ENCODE results near the gene LIPT1.
"Not testable (repeated sequence)": the region's sequence is repeated elsewhere in the genome, so short reads cannot be mapped to it uniquely, and the experiment has no call there.

Gene LIPT1

GRCh38 chr2:99135044-99135556 lies 19.7 kb upstream of the LIPT1 start:
- H3K9me3 ChIP-seq (ENCODE audit: control extremely low read depth in 1 of 5, control insufficient read depth in 4 of 5, insufficient read depth in 2 of 5, low read depth in 1 of 5, low read length in 4 of 5): peaks cover 0 to 20% (median 1%) of the 10 kb centered on the region in 5 experiments
- H3K4me3 ChIP-seq (ENCODE audit: control insufficient read depth in 1 of 7, extremely low read depth in 1 of 7, insufficient read depth in 4 of 7, low read depth in 2 of 7, low read length in 6 of 7); H3K36me3 ChIP-seq (ENCODE audit: control insufficient read depth in 4 of 4, insufficient read depth in 4 of 4, low read length in 3 of 4); H3K4me1 ChIP-seq (ENCODE audit: control extremely low read depth in 1 of 4, control insufficient read depth in 4 of 4, insufficient read depth in 4 of 4, low read length in 3 of 4); CTCF ChIA-PET; H3K27ac ChIP-seq (ENCODE audit: insufficient read depth in 1 of 2, low read depth in 1 of 2, low read length in 2 of 2, poor library complexity in 1 of 2, severe bottlenecking in 2 of 2); H3K27me3 ChIP-seq (replicated peaks in 2 of 5; ENCODE audit: control insufficient read depth in 4 of 5, insufficient read depth in 5 of 5, low read length in 4 of 5): not testable (repeated sequence)
- DNase-seq: peak in 2 of 3 donors; percentile 20 to 45
- WGBS (ENCODE audit: insufficient coverage): 89% methylated on average over 2 of the region's 2 CpGs
- POLR2A ChIA-PET: interaction anchor here (0.5 kb wide), 1 partner anchor 23 kb away, joined by 3 read pairs; no protein-coding TSS in a partner anchor

GRCh38 chr2:99139003-99139402 lies 15.8 kb upstream of the LIPT1 start:
- Histone ChIP-seq H3K4me1 (ENCODE audit: control extremely low read depth in 1 of 4, control insufficient read depth in 4 of 4, insufficient read depth in 4 of 4, low read length in 3 of 4) (peaks cover 5 to 17% (median 15%) of the 10 kb centered on the region in 4 experiments), H3K36me3 (ENCODE audit: control insufficient read depth in 4 of 4, insufficient read depth in 4 of 4, low read length in 3 of 4) (no peaks in the 10 kb centered on the region), H3K27ac (ENCODE audit: insufficient read depth in 1 of 2, low read depth in 1 of 2, low read length in 2 of 2, poor library complexity in 1 of 2, severe bottlenecking in 2 of 2) (no peak overlapping the region), H3K27me3 (replicated peaks in 2 of 5; ENCODE audit: control insufficient read depth in 4 of 5, insufficient read depth in 5 of 5, low read length in 4 of 5) (no peaks in the 10 kb centered on the region), H3K4me3 (ENCODE audit: control insufficient read depth in 1 of 7, extremely low read depth in 1 of 7, insufficient read depth in 4 of 7, low read depth in 2 of 7, low read length in 6 of 7) (no peak overlapping the region), H3K9me3 (ENCODE audit: control extremely low read depth in 1 of 5, control insufficient read depth in 4 of 5, insufficient read depth in 2 of 5, low read depth in 1 of 5, low read length in 4 of 5) (peaks cover 0 to 2% (median 0%) of the 10 kb centered on the region in 5 experiments)
- 100% methylated on average over 2 of the region's 4 CpGs for WGBS (ENCODE audit: insufficient coverage)
- DNase-seq: no peak
- ChIA-PET POLR2A (no interaction called here), CTCF (no interaction called here)

GRCh38 chr2:99140056-99140859 lies 14.5 kb upstream of the LIPT1 start:
- H3K27ac ChIP-seq (ENCODE audit: insufficient read depth in 1 of 2, low read depth in 1 of 2, low read length in 2 of 2, poor library complexity in 1 of 2, severe bottlenecking in 2 of 2): peak overlapping the region in 1 of 2 experiments; percentile 75
- ChIA-PET POLR2A (interaction anchor here (0.6 to 1.3 kb wide), 3 partner anchors 22 to 220 kb away, joined by 3 to 10 read pairs (median 3); partner anchors contain the start of genes MITD1 and MRPL30), CTCF (interaction anchor here (0.6 to 2.3 kb wide), 4 partner anchors 10 to 1000 kb away, joined by 3 to 8 read pairs (median 4); no protein-coding TSS in a partner anchor)
- H3K4me3 ChIP-seq (ENCODE audit: control insufficient read depth in 1 of 7, extremely low read depth in 1 of 7, insufficient read depth in 4 of 7, low read depth in 2 of 7, low read length in 6 of 7): peak overlapping the region; percentile 79 to 95 (median 85)
- no peaks in the 10 kb centered on the region for H3K36me3 ChIP-seq (ENCODE audit: control insufficient read depth in 4 of 4, insufficient read depth in 4 of 4, low read length in 3 of 4)
- peaks cover 5 to 17% (median 15%) of the 10 kb centered on the region in 4 experiments for H3K4me1 ChIP-seq (ENCODE audit: control extremely low read depth in 1 of 4, control insufficient read depth in 4 of 4, insufficient read depth in 4 of 4, low read length in 3 of 4)
- WGBS (ENCODE audit: insufficient coverage): 12% methylated on average over 10 of the region's 17 CpGs
- no peaks in the 10 kb centered on the region for H3K27me3 ChIP-seq (replicated peaks in 2 of 5; ENCODE audit: control insufficient read depth in 4 of 5, insufficient read depth in 5 of 5, low read length in 4 of 5)
- DNase-seq: no peak
- no peaks in the 10 kb centered on the region for H3K9me3 ChIP-seq (ENCODE audit: control extremely low read depth in 1 of 5, control insufficient read depth in 4 of 5, insufficient read depth in 2 of 5, low read depth in 1 of 5, low read length in 4 of 5)

- ChIA-PET CTCF (interaction anchor here (1.6 to 2.3 kb wide), 3 partner anchors 9 to 17 kb away, joined by 3 to 8 read pairs (median 6); no protein-coding TSS in a partner anchor), POLR2A (interaction anchor here (0.6 to 2.0 kb wide), 4 partner anchors 14 to 40 kb away, joined by 3 to 10 read pairs (median 5); partner anchors contain the start of genes LIPT1, MITD1, MRPL30 and TSGA10)
- DNase-seq: no peak
- WGBS (ENCODE audit: insufficient coverage): 0% methylated on average over 14 of the region's 21 CpGs
- Histone ChIP-seq H3K9me3 (ENCODE audit: control extremely low read depth in 1 of 5, control insufficient read depth in 4 of 5, insufficient read depth in 2 of 5, low read depth in 1 of 5, low read length in 4 of 5) (no peaks in the 10 kb centered on the region), H3K27ac (ENCODE audit: insufficient read depth in 1 of 2, low read depth in 1 of 2, low read length in 2 of 2, poor library complexity in 1 of 2, severe bottlenecking in 2 of 2) (peak overlapping the region in 1 of 2 experiments; percentile 75), H3K4me3 (ENCODE audit: control insufficient read depth in 1 of 7, extremely low read depth in 1 of 7, insufficient read depth in 4 of 7, low read depth in 2 of 7, low read length in 6 of 7) (peak overlapping the region; percentile 79 to 95 (median 85)), H3K27me3 (replicated peaks in 2 of 5; ENCODE audit: control insufficient read depth in 4 of 5, insufficient read depth in 5 of 5, low read length in 4 of 5) (no peaks in the 10 kb centered on the region), H3K4me1 (ENCODE audit: control extremely low read depth in 1 of 4, control insufficient read depth in 4 of 4, insufficient read depth in 4 of 4, low read length in 3 of 4) (peaks cover 5 to 17% (median 15%) of the 10 kb centered on the region in 4 experiments), H3K36me3 (ENCODE audit: control insufficient read depth in 4 of 4, insufficient read depth in 4 of 4, low read length in 3 of 4) (no peaks in the 10 kb centered on the region)
These were observed 14.0 kb upstream of the LIPT1 start for GRCh38 chr2:99140860-99141109.

- peak within 1 kb of the TSS; percentile 79 to 95 (median 85) for H3K4me3 ChIP-seq (ENCODE audit: control insufficient read depth in 1 of 7, extremely low read depth in 1 of 7, insufficient read depth in 4 of 7, low read depth in 2 of 7, low read length in 6 of 7)
- WGBS (ENCODE audit: insufficient coverage): under 1% methylated on average over 71 of the region's 84 CpGs
- ChIA-PET POLR2A (interaction anchor here (0.6 to 2.0 kb wide), 5 partner anchors 9 to 196 kb away, joined by 3 to 10 read pairs (median 7); partner anchors contain the start of genes EIF5B, LIPT1, MITD1 and MRPL30), CTCF (interaction anchor here (1.4 to 2.3 kb wide), 4 partner anchors 9 to 38 kb away, joined by 3 to 8 read pairs (median 4); no protein-coding TSS in a partner anchor)
- no peaks in the 10 kb centered on the region for H3K36me3 ChIP-seq (ENCODE audit: control insufficient read depth in 4 of 4, insufficient read depth in 4 of 4, low read length in 3 of 4)
- DNase-seq: peak; percentile 90 to 96 (median 96)
- peak within 1 kb of the TSS in 1 of 2 experiments; percentile 75 for H3K27ac ChIP-seq (ENCODE audit: insufficient read depth in 1 of 2, low read depth in 1 of 2, low read length in 2 of 2, poor library complexity in 1 of 2, severe bottlenecking in 2 of 2)
- H3K9me3 ChIP-seq (ENCODE audit: control extremely low read depth in 1 of 5, control insufficient read depth in 4 of 5, insufficient read depth in 2 of 5, low read depth in 1 of 5, low read length in 4 of 5): no peaks in the 10 kb centered on the region
- peaks cover 5 to 17% (median 15%) of the 10 kb centered on the region in 4 experiments for H3K4me1 ChIP-seq (ENCODE audit: control extremely low read depth in 1 of 4, control insufficient read depth in 4 of 4, insufficient read depth in 4 of 4, low read length in 3 of 4)
- no peaks in the 10 kb centered on the region for H3K27me3 ChIP-seq (replicated peaks in 2 of 5; ENCODE audit: control insufficient read depth in 4 of 5, insufficient read depth in 5 of 5, low read length in 4 of 5)
These were observed 13.4 kb upstream of the LIPT1 start, which contains the start of gene C2orf15 for GRCh38 chr2:99141110-99142108. Gene C2orf15 (plus strand): TSS chr2:99141707. CDS start chr2:99150559, 8,852 bp downstream.

GRCh38 chr2:99150706-99151105 lies 4.1 kb upstream of the LIPT1 start:
- WGBS (ENCODE audit: insufficient coverage): 100% methylated on average over 1 of the region's 1 CpG
- no peak overlapping the region for H3K4me3 ChIP-seq (ENCODE audit: control insufficient read depth in 1 of 7, extremely low read depth in 1 of 7, insufficient read depth in 4 of 7, low read depth in 2 of 7, low read length in 6 of 7)
- no peak overlapping the region for H3K27ac ChIP-seq (ENCODE audit: insufficient read depth in 1 of 2, low read depth in 1 of 2, low read length in 2 of 2, poor library complexity in 1 of 2, severe bottlenecking in 2 of 2)
- no peaks in the 10 kb centered on the region for H3K27me3 ChIP-seq (replicated peaks in 2 of 5; ENCODE audit: control insufficient read depth in 4 of 5, insufficient read depth in 5 of 5, low read length in 4 of 5)
- ChIA-PET POLR2A (no interaction called here), CTCF (interaction anchor here (0.6 kb wide), 1 partner anchor 9 kb away, joined by 3 read pairs; the partner anchor contains the start of gene C2orf15)
- no peaks in the 10 kb centered on the region for H3K9me3 ChIP-seq (ENCODE audit: control extremely low read depth in 1 of 5, control insufficient read depth in 4 of 5, insufficient read depth in 2 of 5, low read depth in 1 of 5, low read length in 4 of 5)
- H3K4me1 ChIP-seq (ENCODE audit: control extremely low read depth in 1 of 4, control insufficient read depth in 4 of 4, insufficient read depth in 4 of 4, low read length in 3 of 4): peaks cover 8 to 14% (median 10%) of the 10 kb centered on the region in 4 experiments
- peak in 1 of 3 donors; percentile 9 for DNase-seq
- H3K36me3 ChIP-seq (ENCODE audit: control insufficient read depth in 4 of 4, insufficient read depth in 4 of 4, low read length in 3 of 4): no peaks in the 10 kb centered on the region
